Measurements from ENCODE around the gene PLB1.
A peak's percentile ranks its signal among the peaks of the same experiment; 100 is the strongest.

The PLB1 gene

DNA sequence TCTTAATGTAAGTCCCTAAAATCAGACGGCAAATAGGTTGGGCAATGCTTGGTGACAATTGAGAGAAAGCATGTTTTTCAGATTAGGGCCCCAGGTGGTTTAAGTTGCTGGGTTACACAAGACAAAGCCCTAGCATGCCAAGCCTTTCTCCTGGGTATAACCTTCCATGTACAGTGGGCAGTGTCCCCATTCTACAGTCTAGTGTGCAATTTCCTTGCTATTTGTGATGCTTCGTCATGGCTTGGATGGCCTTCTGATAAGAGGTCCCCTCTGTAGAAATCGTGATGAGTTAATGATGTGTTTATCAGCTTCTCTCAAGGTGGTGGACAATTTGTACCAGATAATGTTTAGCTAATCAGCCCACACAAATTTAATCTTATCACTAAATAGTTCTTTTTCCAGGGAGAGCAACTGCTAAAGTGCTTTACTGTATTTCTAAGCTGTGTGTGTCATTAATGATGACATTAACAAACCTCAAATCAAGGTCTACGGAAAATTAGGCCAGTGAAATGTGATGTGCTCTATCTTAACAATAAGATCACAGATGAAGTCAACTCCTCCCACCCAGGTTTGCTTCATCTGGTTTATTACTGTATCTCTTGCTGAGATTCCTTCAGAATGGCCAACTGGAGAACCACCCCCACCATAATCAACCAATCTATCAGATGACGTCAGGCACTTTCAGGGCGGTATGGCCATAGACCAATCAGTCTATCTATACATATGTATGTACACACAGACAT is 61.7 kb downstream of the PLB1 start:
- TF ChIP-seq, protein P1, sequence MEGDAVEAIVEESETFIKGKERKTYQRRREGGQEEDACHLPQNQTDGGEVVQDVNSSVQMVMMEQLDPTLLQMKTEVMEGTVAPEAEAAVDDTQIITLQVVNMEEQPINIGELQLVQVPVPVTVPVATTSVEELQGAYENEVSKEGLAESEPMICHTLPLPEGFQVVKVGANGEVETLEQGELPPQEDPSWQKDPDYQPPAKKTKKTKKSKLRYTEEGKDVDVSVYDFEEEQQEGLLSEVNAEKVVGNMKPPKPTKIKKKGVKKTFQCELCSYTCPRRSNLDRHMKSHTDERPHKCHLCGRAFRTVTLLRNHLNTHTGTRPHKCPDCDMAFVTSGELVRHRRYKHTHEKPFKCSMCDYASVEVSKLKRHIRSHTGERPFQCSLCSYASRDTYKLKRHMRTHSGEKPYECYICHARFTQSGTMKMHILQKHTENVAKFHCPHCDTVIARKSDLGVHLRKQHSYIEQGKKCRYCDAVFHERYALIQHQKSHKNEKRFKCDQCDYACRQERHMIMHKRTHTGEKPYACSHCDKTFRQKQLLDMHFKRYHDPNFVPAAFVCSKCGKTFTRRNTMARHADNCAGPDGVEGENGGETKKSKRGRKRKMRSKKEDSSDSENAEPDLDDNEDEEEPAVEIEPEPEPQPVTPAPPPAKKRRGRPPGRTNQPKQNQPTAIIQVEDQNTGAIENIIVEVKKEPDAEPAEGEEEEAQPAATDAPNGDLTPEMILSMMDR (IDR thresholded peaks at IDR 0.05; ENCODE audit: low read depth, low read length), result no peak
- Histone ChIP-seq H3K36me3 (no peaks in the 10 kb centered on the region), H3K27me3 (ENCODE audit: insufficient read depth, low read depth, severe bottlenecking) (no peaks in the 10 kb centered on the region), H3K9me3 (ENCODE audit: severe bottlenecking) (no peaks in the 10 kb centered on the region), H3K27ac (no peak overlapping the region), H3K4me3 (ENCODE audit: low read depth, low read length) (no peak overlapping the region)
- DNase-seq, result no peak

- Histone ChIP-seq H3K27ac (no peak overlapping the region), H3K27me3 (ENCODE audit: insufficient read depth, low read depth, severe bottlenecking) (no peaks in the 10 kb centered on the region), H3K36me3 (no peaks in the 10 kb centered on the region), H3K9me3 (ENCODE audit: severe bottlenecking) (no peaks in the 10 kb centered on the region), H3K4me3 (ENCODE audit: low read depth, low read length) (no peak overlapping the region)
- TF ChIP-seq, protein P1 (IDR thresholded peaks at IDR 0.05; ENCODE audit: low read depth, low read length), result peak; percentile 30; the same call in 1 of the 2 replicates
- peak; percentile 15 for DNase-seq
Observed at GRCh38 chr2:28558158-28558820, 62.4 kb downstream of the PLB1 start.

GRCh38 chr2:28558918-28559317 is 63.1 kb downstream of the PLB1 start:
- no peak for DNase-seq
- Histone ChIP-seq H3K36me3 (no peaks in the 10 kb centered on the region), H3K9me3 (ENCODE audit: severe bottlenecking) (no peaks in the 10 kb centered on the region), H3K27ac (no peak overlapping the region), H3K4me3 (ENCODE audit: low read depth, low read length) (no peak overlapping the region), H3K27me3 (ENCODE audit: insufficient read depth, low read depth, severe bottlenecking) (no peaks in the 10 kb centered on the region)
- TF ChIP-seq, protein P1 (IDR thresholded peaks at IDR 0.05; ENCODE audit: low read depth, low read length), result no peak

GRCh38 chr2:28563869-28564268 is 68.0 kb downstream of the PLB1 start:
- H3K36me3 ChIP-seq, result no peaks in the 10 kb centered on the region
- H3K27me3 ChIP-seq (ENCODE audit: insufficient read depth, low read depth, severe bottlenecking), result no peaks in the 10 kb centered on the region
- no peak for DNase-seq
- H3K4me3 ChIP-seq (ENCODE audit: low read depth, low read length), result no peak overlapping the region
- TF ChIP-seq, protein P1 (IDR thresholded peaks at IDR 0.05; ENCODE audit: low read depth, low read length), result no peak
- H3K9me3 ChIP-seq (ENCODE audit: severe bottlenecking), result no peaks in the 10 kb centered on the region
- no peak overlapping the region for H3K27ac ChIP-seq

GRCh38 chr2:28564346-28564745 is 68.5 kb downstream of the PLB1 start:
- no peak for DNase-seq
- Histone ChIP-seq H3K36me3 (no peaks in the 10 kb centered on the region), H3K27ac (no peak overlapping the region), H3K9me3 (ENCODE audit: severe bottlenecking) (no peaks in the 10 kb centered on the region), H3K27me3 (ENCODE audit: insufficient read depth, low read depth, severe bottlenecking) (no peaks in the 10 kb centered on the region), H3K4me3 (ENCODE audit: low read depth, low read length) (no peak overlapping the region)
- TF ChIP-seq, protein P1 (IDR thresholded peaks at IDR 0.05; ENCODE audit: low read depth, low read length), result no peak

Data from WERI-Rb-1 (cell line).